ENCODE data around the gene CRACDL. TPM values are rescaled to one million over a fixed set of nuclear protein-coding genes. Genes with fewer than 3 reads are reported as not detected.
"Not testable (repeated sequence)": the region's sequence is repeated elsewhere in the genome, so short reads cannot be mapped to it uniquely, and the experiment has no call there.

CRACDL gene
- total RNA-seq, 1 experiment from 2014 or later: not detected

- DNase-seq: no peak
- Histone ChIP-seq H4K20me1 (ENCODE audit: low read length) (no peaks in the 10 kb centered on the region), H3K79me2 (ENCODE audit: low read length) (no peaks in the 10 kb centered on the region), H3K36me3 (ENCODE audit: low read depth, low read length) (no peaks in the 10 kb centered on the region), H3K9me3 (ENCODE audit: low read length) (no peaks in the 10 kb centered on the region), H3K4me3 (ENCODE audit: low read length) (no peak overlapping the region), H3K27me3 (ENCODE audit: low read length) (no peaks in the 10 kb centered on the region), H3F3A (ENCODE audit: low read length, unreplicated experiment) (no peaks in the 10 kb centered on the region), H3K9ac (ENCODE audit: low read length) (no peak overlapping the region), H3K27ac (ENCODE audit: low read length) (no peak overlapping the region), H3K4me2 (ENCODE audit: low read length) (no peak overlapping the region), H2AFZ (ENCODE audit: low read length) (no peak overlapping the region), H3K9me2 (replicated peaks; ENCODE audit: low read length) (no peaks in the 10 kb centered on the region), H3K4me1 (ENCODE audit: insufficient read depth, low read length) (no peaks in the 10 kb centered on the region)
- ChIA-PET CTCF (no interaction called here), POLR2A (ENCODE audit: unreplicated experiment) (no interaction called here)
- intact Hi-C loops (cut with micrococcal nuclease): no loop called here
- no peak for ATAC-seq
- no peak for TF ChIP-seq EZH2phosphoT487 (IDR thresholded peaks at IDR 0.05; ENCODE audit: borderline replicate concordance, low read length)
- no peak for TF ChIP-seq EZH2 (IDR thresholded peaks at IDR 0.05; ENCODE audit: low read length, unreplicated experiment)
- TF ChIP-seq, protein P1, sequence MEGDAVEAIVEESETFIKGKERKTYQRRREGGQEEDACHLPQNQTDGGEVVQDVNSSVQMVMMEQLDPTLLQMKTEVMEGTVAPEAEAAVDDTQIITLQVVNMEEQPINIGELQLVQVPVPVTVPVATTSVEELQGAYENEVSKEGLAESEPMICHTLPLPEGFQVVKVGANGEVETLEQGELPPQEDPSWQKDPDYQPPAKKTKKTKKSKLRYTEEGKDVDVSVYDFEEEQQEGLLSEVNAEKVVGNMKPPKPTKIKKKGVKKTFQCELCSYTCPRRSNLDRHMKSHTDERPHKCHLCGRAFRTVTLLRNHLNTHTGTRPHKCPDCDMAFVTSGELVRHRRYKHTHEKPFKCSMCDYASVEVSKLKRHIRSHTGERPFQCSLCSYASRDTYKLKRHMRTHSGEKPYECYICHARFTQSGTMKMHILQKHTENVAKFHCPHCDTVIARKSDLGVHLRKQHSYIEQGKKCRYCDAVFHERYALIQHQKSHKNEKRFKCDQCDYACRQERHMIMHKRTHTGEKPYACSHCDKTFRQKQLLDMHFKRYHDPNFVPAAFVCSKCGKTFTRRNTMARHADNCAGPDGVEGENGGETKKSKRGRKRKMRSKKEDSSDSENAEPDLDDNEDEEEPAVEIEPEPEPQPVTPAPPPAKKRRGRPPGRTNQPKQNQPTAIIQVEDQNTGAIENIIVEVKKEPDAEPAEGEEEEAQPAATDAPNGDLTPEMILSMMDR (conservative IDR thresholded peaks at IDR 0.05; ENCODE audit: low read depth, low read length): no peak
- no TSS peak for BruUV-seq (replicated peaks)
Measured at GRCh38 chr2:98901702-98902101, 34.3 kb downstream of the CRACDL start.

DNA sequence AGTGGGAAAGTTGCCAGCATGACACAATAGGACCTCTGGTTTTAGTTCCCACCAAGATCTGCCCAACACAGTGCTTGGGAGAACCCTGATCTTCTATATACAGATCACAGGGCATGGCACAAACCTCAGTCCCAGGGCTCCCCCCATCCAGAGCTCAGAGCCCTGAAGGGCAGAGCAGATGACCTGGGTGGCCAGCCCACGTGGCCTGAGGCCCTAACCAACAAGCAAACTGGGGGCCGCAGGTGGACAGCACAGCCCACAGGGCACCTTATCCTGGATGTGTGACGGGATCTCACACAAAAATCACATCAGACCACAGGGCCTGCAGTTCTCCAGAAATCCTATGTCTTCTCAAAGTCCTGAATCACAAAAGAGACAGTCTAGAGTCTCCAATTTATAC lies 34.7 kb downstream of the CRACDL start:
- TF ChIP-seq EZH2phosphoT487 (IDR thresholded peaks at IDR 0.05; ENCODE audit: borderline replicate concordance, low read length) (no peak), EZH2 (IDR thresholded peaks at IDR 0.05; ENCODE audit: low read length, unreplicated experiment) (no peak)
- TF ChIP-seq, protein P1 (conservative IDR thresholded peaks at IDR 0.05; ENCODE audit: low read depth, low read length): no peak
- DNase-seq (no peak), ATAC-seq (no peak)
- no peaks in the 10 kb centered on the region for H3K9me3 ChIP-seq (ENCODE audit: low read length)
- no peaks in the 10 kb centered on the region for H3K9me2 ChIP-seq (replicated peaks; ENCODE audit: low read length)
- POLR2A ChIA-PET (ENCODE audit: unreplicated experiment): no interaction called here
- no peak overlapping the region for H3K4me3 ChIP-seq (ENCODE audit: low read length)
- intact Hi-C loops (cut with micrococcal nuclease): no loop called here
- H3K4me1 ChIP-seq (ENCODE audit: insufficient read depth, low read length): no peaks in the 10 kb centered on the region
- CTCF ChIA-PET: no interaction called here
- no peaks in the 10 kb centered on the region for H3K27me3 ChIP-seq (ENCODE audit: low read length)
- H3K27ac ChIP-seq (ENCODE audit: low read length): no peak overlapping the region
- H3K4me2 ChIP-seq (ENCODE audit: low read length): no peak overlapping the region
- H4K20me1 ChIP-seq (ENCODE audit: low read length): no peaks in the 10 kb centered on the region
- no peaks in the 10 kb centered on the region for H3K36me3 ChIP-seq (ENCODE audit: low read depth, low read length)
- H3K79me2 ChIP-seq (ENCODE audit: low read length): no peaks in the 10 kb centered on the region
- H3F3A ChIP-seq (ENCODE audit: low read length, unreplicated experiment): no peaks in the 10 kb centered on the region
- no peak overlapping the region for H2AFZ ChIP-seq (ENCODE audit: low read length)
- no peak overlapping the region for H3K9ac ChIP-seq (ENCODE audit: low read length)
- BruUV-seq (replicated peaks): no TSS peak

GRCh38 chr2:98900721-98901120 lies 35.3 kb downstream of the CRACDL start:
- ChIA-PET POLR2A (ENCODE audit: unreplicated experiment) (no interaction called here), CTCF (interaction anchor here (0.6 kb wide), 1 partner anchor 1263 kb away, joined by 3 read pairs; no protein-coding TSS in a partner anchor)
- Histone ChIP-seq H3K27me3 (ENCODE audit: low read length) (no peaks in the 10 kb centered on the region), H3K79me2 (ENCODE audit: low read length) (no peaks in the 10 kb centered on the region), H3K27ac (ENCODE audit: low read length) (no peak overlapping the region), H3K4me3 (ENCODE audit: low read length) (no peak overlapping the region), H3K9me3 (ENCODE audit: low read length) (no peaks in the 10 kb centered on the region), H3K4me1 (ENCODE audit: insufficient read depth, low read length) (no peaks in the 10 kb centered on the region), H3K4me2 (ENCODE audit: low read length) (no peak overlapping the region), H3K36me3 (ENCODE audit: low read depth, low read length) (no peaks in the 10 kb centered on the region), H3K9ac (ENCODE audit: low read length) (no peak overlapping the region), H2AFZ (ENCODE audit: low read length) (no peak overlapping the region), H4K20me1 (ENCODE audit: low read length) (no peaks in the 10 kb centered on the region), H3F3A (ENCODE audit: low read length, unreplicated experiment) (no peaks in the 10 kb centered on the region), H3K9me2 (replicated peaks; ENCODE audit: low read length) (no peaks in the 10 kb centered on the region)
- BruUV-seq (replicated peaks): no TSS peak
- DNase-seq (no peak), ATAC-seq (no peak)
- TF ChIP-seq, protein P1 (conservative IDR thresholded peaks at IDR 0.05; ENCODE audit: low read depth, low read length): no peak
- no peak for TF ChIP-seq EZH2 (IDR thresholded peaks at IDR 0.05; ENCODE audit: low read length, unreplicated experiment)
- no peak for TF ChIP-seq EZH2phosphoT487 (IDR thresholded peaks at IDR 0.05; ENCODE audit: borderline replicate concordance, low read length)
- intact Hi-C loops (cut with micrococcal nuclease): no loop called here

GRCh38 chr2:98899703-98900078 lies 36.3 kb downstream of the CRACDL start:
- H3K9ac ChIP-seq (ENCODE audit: low read length); H2AFZ ChIP-seq (ENCODE audit: low read length); BruUV-seq (replicated peaks); H3K36me3 ChIP-seq (ENCODE audit: low read depth, low read length); H3K4me3 ChIP-seq (ENCODE audit: low read length); ATAC-seq; H3K9me3 ChIP-seq (ENCODE audit: low read length); DNase-seq; H3K27me3 ChIP-seq (ENCODE audit: low read length); H3K79me2 ChIP-seq (ENCODE audit: low read length); CTCF ChIA-PET; H4K20me1 ChIP-seq (ENCODE audit: low read length); H3K9me2 ChIP-seq (replicated peaks; ENCODE audit: low read length); intact Hi-C loops (cut with micrococcal nuclease); H3F3A ChIP-seq (ENCODE audit: low read length, unreplicated experiment); POLR2A ChIA-PET (ENCODE audit: unreplicated experiment); H3K27ac ChIP-seq (ENCODE audit: low read length); H3K4me2 ChIP-seq (ENCODE audit: low read length); H3K4me1 ChIP-seq (ENCODE audit: insufficient read depth, low read length): not testable (repeated sequence)

All from PC-3 (cell line).